ENCODE measurements around the gene PCDHA6.
"Not testable (repeated sequence)": the region's sequence is repeated elsewhere in the genome, so short reads cannot be mapped to it uniquely, and the experiment has no call there.

PCDHA6 gene

GRCh38 chr5:140870221-140871201 is 42.8 kb downstream of the PCDHA6 start:
- Histone ChIP-seq H3K36me3 (ENCODE audit: control insufficient read depth in 1 of 2, insufficient read depth in 2 of 2, low read depth in 1 of 2, low read length in 2 of 2) (peaks cover 0 to 18% of the 10 kb centered on the region in 2 experiments), H3K23ac (ENCODE audit: low read length in 2 of 2) (no peak overlapping the region), H2BK120ac (ENCODE audit: low read depth, low read length) (no peak overlapping the region), H3K4me1 (ENCODE audit: control insufficient read depth, insufficient read depth, low read depth, low read length) (no peaks in the 10 kb centered on the region), H4K91ac (ENCODE audit: low read length) (no peak overlapping the region), H3K4me2 (ENCODE audit: low read length, poor library complexity, severe bottlenecking) (no peak overlapping the region), H2BK12ac (ENCODE audit: low read length in 2 of 2) (no peak overlapping the region), H2BK15ac (ENCODE audit: low read depth, poor library complexity, severe bottlenecking) (no peak overlapping the region), H2AFZ (ENCODE audit: low read depth, low read length) (no peak overlapping the region), H2BK5ac (ENCODE audit: low read depth, low read length, poor library complexity, severe bottlenecking) (no peak overlapping the region), H3K4me3 (ENCODE audit: insufficient read depth in 1 of 2, low read depth in 1 of 2, low read length in 2 of 2) (no peak overlapping the region), H3K4ac (ENCODE audit: low read depth in 1 of 2, low read length in 2 of 2) (no peak overlapping the region), H3K79me1 (replicated peaks; ENCODE audit: low read length, poor library complexity, severe bottlenecking) (no peaks in the 10 kb centered on the region), H4K8ac (ENCODE audit: low read length) (no peak overlapping the region), H3K9me3 (ENCODE audit: control insufficient read depth, low read length) (peaks cover 64% of the 10 kb centered on the region), H3K18ac (ENCODE audit: low read depth in 1 of 2, low read length in 2 of 2) (no peak overlapping the region), H2AK5ac (ENCODE audit: low read length, severe bottlenecking) (no peak overlapping the region), H3K9ac (ENCODE audit: low read length) (no peak overlapping the region), H3K27ac (ENCODE audit: low read length, poor library complexity, severe bottlenecking) (no peak overlapping the region), H3K14ac (ENCODE audit: low read length in 2 of 2) (no peak overlapping the region), H3K27me3 (ENCODE audit: control insufficient read depth in 1 of 2, insufficient read depth in 1 of 2, low read length in 2 of 2) (no peaks in the 10 kb centered on the region)
- DNase-seq = no peak
- WGBS = 98% methylated on average over 114 of the region's 114 CpGs

- Histone ChIP-seq H3K4me2 (ENCODE audit: low read length, poor library complexity, severe bottlenecking) (peak within 1 kb of the TSS; percentile 64), H2AFZ (ENCODE audit: low read depth, low read length) (no peak within 1 kb of the TSS), H3K14ac (ENCODE audit: low read length in 2 of 2) (no peak within 1 kb of the TSS), H3K9ac (ENCODE audit: low read length) (no peak within 1 kb of the TSS), H3K27me3 (ENCODE audit: control insufficient read depth in 1 of 2, insufficient read depth in 1 of 2, low read length in 2 of 2) (no peaks in the 10 kb centered on the region), H3K18ac (ENCODE audit: low read depth in 1 of 2, low read length in 2 of 2) (no peak within 1 kb of the TSS), H3K23ac (ENCODE audit: low read length in 2 of 2) (no peak within 1 kb of the TSS), H3K9me3 (ENCODE audit: control insufficient read depth, low read length) (peaks cover 59% of the 10 kb centered on the region), H3K36me3 (ENCODE audit: control insufficient read depth in 1 of 2, insufficient read depth in 2 of 2, low read depth in 1 of 2, low read length in 2 of 2) (peaks cover 0 to 21% of the 10 kb centered on the region in 2 experiments), H3K79me1 (replicated peaks; ENCODE audit: low read length, poor library complexity, severe bottlenecking) (peaks cover 3% of the 10 kb centered on the region), H4K91ac (ENCODE audit: low read length) (no peak within 1 kb of the TSS), H2AK5ac (ENCODE audit: low read length, severe bottlenecking) (no peak within 1 kb of the TSS), H2BK5ac (ENCODE audit: low read depth, low read length, poor library complexity, severe bottlenecking) (no peak within 1 kb of the TSS), H4K8ac (ENCODE audit: low read length) (no peak within 1 kb of the TSS), H2BK15ac (ENCODE audit: low read depth, poor library complexity, severe bottlenecking) (no peak within 1 kb of the TSS), H2BK12ac (ENCODE audit: low read length in 2 of 2) (no peak within 1 kb of the TSS), H2BK120ac (ENCODE audit: low read depth, low read length) (no peak within 1 kb of the TSS), H3K4me1 (ENCODE audit: control insufficient read depth, insufficient read depth, low read depth, low read length) (peaks cover 8% of the 10 kb centered on the region), H3K4ac (ENCODE audit: low read depth in 1 of 2, low read length in 2 of 2) (no peak within 1 kb of the TSS), H3K4me3 (ENCODE audit: insufficient read depth in 1 of 2, low read depth in 1 of 2, low read length in 2 of 2) (peak within 1 kb of the TSS in 1 of 2 experiments; percentile 55), H3K27ac (ENCODE audit: low read length, poor library complexity, severe bottlenecking) (peak within 1 kb of the TSS; percentile 60)
- 8% methylated on average over 39 of the region's 47 CpGs for WGBS
- DNase-seq = peak; percentile 75
These were observed 47.6 kb downstream of the PCDHA6 start, which contains the start of gene PCDHA12 for GRCh38 chr5:140875085-140876065. Gene PCDHA12 (plus strand): TSS chr5:140875308. CDS start chr5:140875473, 165 bp downstream.

GRCh38 chr5:140876541-140877261 is 48.9 kb downstream of the PCDHA6 start:
- not testable (repeated sequence) for H3K9ac ChIP-seq (ENCODE audit: low read length); DNase-seq; H2AFZ ChIP-seq (ENCODE audit: low read depth, low read length); H4K8ac ChIP-seq (ENCODE audit: low read length); H3K4me2 ChIP-seq (ENCODE audit: low read length, poor library complexity, severe bottlenecking); H2BK15ac ChIP-seq (ENCODE audit: low read depth, poor library complexity, severe bottlenecking); H2BK12ac ChIP-seq (ENCODE audit: low read length in 2 of 2); H3K79me1 ChIP-seq (replicated peaks; ENCODE audit: low read length, poor library complexity, severe bottlenecking); H2AK5ac ChIP-seq (ENCODE audit: low read length, severe bottlenecking); H4K91ac ChIP-seq (ENCODE audit: low read length); H3K27me3 ChIP-seq (ENCODE audit: control insufficient read depth in 1 of 2, insufficient read depth in 1 of 2, low read length in 2 of 2); H3K27ac ChIP-seq (ENCODE audit: low read length, poor library complexity, severe bottlenecking); H2BK120ac ChIP-seq (ENCODE audit: low read depth, low read length); H3K4me3 ChIP-seq (ENCODE audit: insufficient read depth in 1 of 2, low read depth in 1 of 2, low read length in 2 of 2); H3K18ac ChIP-seq (ENCODE audit: low read depth in 1 of 2, low read length in 2 of 2); H2BK5ac ChIP-seq (ENCODE audit: low read depth, low read length, poor library complexity, severe bottlenecking); H3K4me1 ChIP-seq (ENCODE audit: control insufficient read depth, insufficient read depth, low read depth, low read length); H3K4ac ChIP-seq (ENCODE audit: low read depth in 1 of 2, low read length in 2 of 2); H3K14ac ChIP-seq (ENCODE audit: low read length in 2 of 2); H3K23ac ChIP-seq (ENCODE audit: low read length in 2 of 2)
- WGBS = 98% methylated on average over 80 of the region's 80 CpGs
- Histone ChIP-seq H3K36me3 (ENCODE audit: control insufficient read depth in 1 of 2, insufficient read depth in 2 of 2, low read depth in 1 of 2, low read length in 2 of 2) (peaks cover 0 to 12% of the 10 kb centered on the region in 2 experiments), H3K9me3 (ENCODE audit: control insufficient read depth, low read length) (peaks cover 51% of the 10 kb centered on the region)
